GM18505 (cell line): Measurements from ENCODE around the gene FBXO11.
A peak's percentile ranks its signal among the peaks of the same experiment; 100 is the strongest.

Experiments used
- ATAC-seq: cut with Tn5 transposase; IDR thresholded peaks from one replicate; pipeline ENCODE4 v1.9.1; 2021; ENCODE audit not compliant: unreplicated experiment
- POLR2A ChIP-seq: IDR thresholded peaks from 4 replicates; pipeline ENCODE4 v1.6.1; 2011; ENCODE audit warnings: borderline replicate concordance; ENCODE audit not compliant: insufficient read depth, insufficient read length; ENCODE audit errors: extremely low read depth

FBXO11 gene

DNA sequence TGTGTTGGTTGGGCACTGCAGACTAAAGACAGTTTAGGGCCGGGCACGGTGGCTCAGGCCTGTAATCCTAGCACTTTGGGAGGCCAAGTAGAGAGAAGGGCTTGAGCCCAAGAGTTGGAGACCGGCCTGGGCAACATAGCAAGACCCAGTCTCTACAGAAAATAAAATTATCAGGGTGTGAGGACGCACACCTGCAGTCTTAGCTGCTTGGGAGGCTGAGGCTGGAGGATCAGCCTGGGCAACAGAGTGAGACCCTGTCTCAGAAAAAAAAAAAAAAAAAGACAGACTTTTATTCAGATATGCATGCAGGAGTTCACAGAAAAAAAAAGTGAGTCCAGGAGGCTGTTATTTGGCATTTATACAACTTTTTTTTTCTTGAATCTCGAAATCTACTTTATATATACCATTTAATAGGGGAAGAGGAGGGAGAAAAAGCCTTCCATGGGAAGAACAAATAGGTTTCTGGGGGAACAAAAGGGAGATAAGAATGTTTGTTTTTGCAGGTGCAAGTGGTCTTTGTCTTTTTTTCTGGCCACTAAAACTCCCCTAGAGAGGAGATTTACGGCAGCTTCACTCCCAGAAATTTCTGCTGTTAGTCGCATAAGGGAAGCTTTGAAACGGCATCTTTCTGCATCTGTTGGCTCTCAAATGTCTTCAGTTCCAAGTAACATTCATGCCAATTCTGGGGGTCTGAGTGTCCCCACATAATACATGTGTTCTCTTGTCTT is 127.4 kb downstream of the FBXO11 start:
- no peak for TF ChIP-seq POLR2A
- ATAC-seq, result no peak

DNA sequence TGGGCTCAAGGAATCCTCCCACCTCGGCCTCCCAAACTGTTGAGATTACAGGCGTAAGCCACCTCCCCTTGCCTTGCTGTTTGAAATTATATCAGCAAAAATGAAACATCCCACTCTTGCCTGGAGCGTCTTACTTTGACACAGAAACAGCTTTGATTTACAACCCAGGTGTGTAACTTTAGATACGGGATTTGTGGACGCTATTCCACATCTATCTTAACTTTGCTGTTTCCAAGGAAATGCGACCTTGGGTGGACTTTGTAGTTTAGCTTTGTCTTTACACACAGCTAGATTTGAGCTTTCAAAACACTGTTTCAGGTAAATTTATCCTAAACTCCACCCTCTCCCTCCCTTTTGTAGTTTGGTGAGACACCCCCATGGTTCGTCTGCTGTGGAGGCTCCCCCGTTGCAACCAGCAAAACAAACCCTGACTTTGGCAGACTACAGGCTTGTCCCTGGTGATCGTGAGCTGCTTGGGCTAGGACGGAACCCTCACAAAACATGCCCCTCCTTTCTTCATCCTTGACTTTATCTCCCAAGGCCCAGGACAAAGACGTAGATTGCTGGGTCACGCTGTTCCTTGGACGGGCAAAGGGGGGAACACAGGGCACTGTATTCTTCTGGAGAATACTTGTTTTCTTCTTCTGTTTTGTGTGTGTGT is 128.9 kb downstream of the FBXO11 start:
- no peak for ATAC-seq
- no peak for TF ChIP-seq POLR2A

GRCh38 chr2:47774567-47774966 is 131.7 kb downstream of the FBXO11 start:
- ATAC-seq, result no peak
- no peak for TF ChIP-seq POLR2A

- no peak for TF ChIP-seq POLR2A
- no peak for ATAC-seq
Observed at GRCh38 chr2:47772343-47772742, 134.0 kb downstream of the FBXO11 start.

DNA sequence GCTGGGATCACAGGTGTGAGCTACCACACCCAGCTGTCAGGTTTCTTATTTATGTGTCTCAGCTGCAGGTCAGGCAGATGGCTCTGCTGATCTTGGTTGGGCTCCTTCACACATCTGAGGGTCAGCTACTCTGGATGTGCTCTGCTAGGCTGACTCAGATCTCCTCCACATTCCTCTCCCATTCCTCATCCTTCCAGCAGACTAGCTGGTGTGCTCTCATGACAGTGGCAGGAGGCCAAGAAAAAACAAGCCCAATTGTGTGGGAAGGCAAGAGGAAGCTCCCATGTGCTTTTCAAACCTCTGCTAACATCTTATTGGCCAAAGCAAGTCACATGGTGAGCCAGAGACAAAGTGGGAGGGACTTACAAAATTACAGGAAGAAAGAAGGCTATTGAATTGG is 135.1 kb downstream of the FBXO11 start:
- TF ChIP-seq POLR2A, result no peak
- ATAC-seq, result no peak

GRCh38 chr2:47769318-47769717 is 137.0 kb downstream of the FBXO11 start:
- ATAC-seq, result no peak
- no peak for TF ChIP-seq POLR2A

DNA sequence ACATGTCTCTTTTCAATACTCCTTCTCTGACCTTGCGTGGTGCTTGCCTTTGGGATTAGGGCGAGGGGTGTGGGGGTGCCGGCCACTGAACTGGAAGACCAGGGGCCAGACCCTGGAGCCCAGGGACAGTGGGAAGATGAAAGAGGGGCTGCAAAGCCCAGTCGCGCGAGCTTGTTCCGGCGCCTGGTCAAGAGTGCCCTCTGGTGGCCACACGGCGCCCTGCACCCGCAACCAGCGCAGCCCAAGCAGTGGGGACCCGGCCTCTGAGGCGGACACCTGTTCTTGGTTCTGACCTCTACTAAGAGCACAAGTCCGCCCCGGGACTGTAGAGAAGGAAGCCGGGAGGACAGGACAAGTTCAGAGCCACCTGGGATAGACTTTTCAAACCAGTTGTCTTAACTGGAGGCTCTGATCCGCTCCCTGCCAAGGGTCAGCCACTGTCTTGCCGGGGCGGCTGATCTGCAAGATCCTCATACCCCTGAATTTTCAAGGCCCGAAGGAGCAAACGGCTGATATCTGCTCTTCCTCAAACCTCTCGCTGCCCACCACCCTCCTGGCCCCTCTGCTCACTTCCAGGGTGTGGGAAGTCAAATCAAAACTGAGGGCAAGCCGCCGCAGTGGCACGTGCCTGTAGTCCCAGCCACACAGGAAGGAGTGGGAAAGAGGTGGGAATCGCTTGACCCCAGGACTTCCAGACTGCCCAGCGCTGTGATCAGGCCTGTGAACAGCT is 138.3 kb downstream of the FBXO11 start:
- no peak for TF ChIP-seq POLR2A
- ATAC-seq, result peak; percentile 66

GRCh38 chr2:47767497-47767844 is 138.8 kb downstream of the FBXO11 start:
- ATAC-seq, result no peak
- no peak for TF ChIP-seq POLR2A

- no peak for TF ChIP-seq POLR2A
- no peak for ATAC-seq
Observed at GRCh38 chr2:47751856-47752414, 154.4 kb downstream of the FBXO11 start.

DNA sequence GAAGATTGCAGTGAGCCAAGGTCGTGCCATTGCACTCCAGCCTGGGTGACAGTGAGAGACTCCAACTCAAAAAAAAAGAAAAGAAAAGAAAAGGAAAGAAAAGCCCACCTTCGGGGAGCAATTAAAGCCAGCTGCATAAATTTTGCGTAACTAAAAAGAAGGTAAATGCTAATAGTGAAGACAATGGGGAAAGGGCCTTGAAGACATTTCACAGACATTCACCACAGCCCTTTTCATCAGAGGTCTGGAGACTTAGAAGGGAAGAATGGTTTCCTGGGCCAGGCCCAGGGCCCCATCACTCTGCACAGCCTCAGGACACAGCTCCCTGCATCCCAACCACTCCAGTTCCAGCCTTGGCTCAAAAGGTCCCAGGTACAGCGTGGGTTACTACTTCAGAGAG is 158.4 kb downstream of the FBXO11 start:
- no peak for TF ChIP-seq POLR2A
- no peak for ATAC-seq

DNA sequence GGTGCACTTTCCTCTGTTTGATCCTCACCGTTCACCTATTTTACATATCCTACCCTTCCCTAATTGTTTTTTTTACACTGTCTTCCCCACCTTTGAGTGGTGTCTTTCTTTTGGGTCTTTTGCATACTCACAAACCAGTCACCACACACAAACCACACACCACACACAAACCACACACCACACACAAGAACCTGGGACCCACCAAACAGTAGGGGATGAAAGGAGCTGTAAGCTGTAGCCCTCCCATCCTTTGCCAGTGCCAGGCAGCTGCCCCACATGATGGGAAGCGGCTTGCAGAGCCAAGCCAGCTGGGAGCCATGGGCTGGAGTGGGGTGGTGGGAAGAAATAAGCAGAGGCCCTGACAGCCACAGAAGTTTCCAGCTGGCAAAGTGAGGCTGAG is 162.2 kb downstream of the FBXO11 start:
- no peak for ATAC-seq
- no peak for TF ChIP-seq POLR2A

DNA sequence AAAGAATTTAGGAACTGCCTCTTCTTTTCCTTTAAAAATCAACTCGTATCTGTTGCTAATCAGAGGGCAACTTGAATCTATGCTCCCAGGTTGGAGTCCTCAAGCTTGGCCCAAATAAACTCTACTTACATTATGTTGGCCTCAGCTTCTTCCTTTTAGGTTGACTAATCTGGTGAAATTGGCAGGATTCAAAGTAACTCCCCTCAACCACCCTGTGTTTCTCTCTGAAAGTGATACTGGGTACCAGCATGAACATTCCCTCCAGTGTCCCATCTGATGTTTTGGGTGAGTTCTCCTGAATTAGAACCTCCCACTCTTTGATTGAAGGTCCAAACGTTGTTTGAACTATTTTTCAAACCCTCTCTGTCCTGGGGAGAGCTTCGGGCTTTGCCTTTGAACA is 164.7 kb downstream of the FBXO11 start:
- no peak for TF ChIP-seq POLR2A
- no peak for ATAC-seq

DNA sequence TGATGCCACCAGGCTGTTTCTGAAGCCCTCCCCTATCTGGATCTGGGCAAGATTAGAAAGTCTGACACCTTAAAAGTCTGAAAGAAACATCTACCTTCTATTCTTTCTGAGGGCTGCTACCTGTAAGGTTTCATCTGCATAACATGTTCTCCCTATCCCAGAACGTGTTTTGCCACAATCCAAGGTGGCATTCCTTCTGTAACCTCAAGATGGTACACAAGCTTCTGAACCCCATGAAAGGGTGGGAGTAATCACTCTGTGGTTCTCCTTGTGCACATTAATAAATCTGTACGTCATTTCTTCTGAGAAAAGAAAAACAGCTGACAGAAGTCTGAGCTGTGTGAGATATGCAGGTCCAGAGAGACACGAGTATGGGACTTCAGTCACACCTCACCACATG is 165.2 kb downstream of the FBXO11 start:
- no peak for ATAC-seq
- no peak for TF ChIP-seq POLR2A
